Measurements from ENCODE around the gene SLC4A2. TPM values are rescaled to one million over a fixed set of nuclear protein-coding genes. Genes with fewer than 3 reads are reported as not detected.

The SLC4A2 gene
- total RNA-seq, 1 experiment from 2014 or later = 164 TPM

DNA sequence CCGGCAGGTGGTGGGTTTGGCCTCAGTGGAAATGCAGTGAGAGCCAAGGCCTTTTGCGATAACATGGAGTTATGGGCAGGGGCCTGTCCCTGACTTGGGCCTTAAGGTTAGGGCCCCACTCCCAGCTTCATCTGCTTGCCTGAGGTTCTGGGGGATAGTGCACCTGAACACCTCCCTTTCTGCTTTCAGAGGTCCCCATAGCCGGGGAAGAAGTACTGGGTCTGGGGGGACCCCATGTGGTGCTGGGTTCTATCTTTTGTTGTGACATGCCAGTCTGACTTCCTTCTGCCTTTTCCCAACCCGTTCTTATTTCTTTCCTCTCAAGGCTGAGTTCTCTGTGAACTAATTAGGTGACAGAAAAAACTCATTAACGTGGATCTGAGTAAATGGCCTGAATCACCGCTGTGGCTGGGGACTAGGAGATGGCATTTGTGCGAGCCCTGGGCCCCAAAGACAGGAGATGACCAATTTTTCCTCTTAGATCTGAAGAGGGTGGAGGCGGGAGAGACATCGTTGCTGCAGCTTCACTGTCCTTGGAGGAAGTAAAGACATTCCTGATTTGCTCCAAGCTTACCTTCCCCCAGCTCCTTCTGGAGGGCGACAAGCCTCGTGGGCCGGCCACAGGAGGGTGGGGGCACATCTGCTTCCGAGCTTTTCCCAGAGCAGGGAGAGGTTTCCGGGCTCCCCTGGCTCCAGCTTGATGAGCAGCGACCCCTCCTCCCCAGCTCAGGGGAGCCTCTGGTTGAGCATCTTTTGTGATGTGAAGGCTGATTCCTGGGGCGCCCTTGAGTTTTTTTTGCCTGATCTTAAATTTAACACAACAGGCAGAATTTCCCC, 28.8 kb downstream of the SLC4A2 start:
- ChIA-PET POLR2A (interaction anchor here (1.1 to 2.0 kb wide), 3 partner anchors 21 to 37 kb away, joined by 3 to 9 read pairs (median 5); no protein-coding TSS in a partner anchor), CTCF (interaction anchor here (1.0 to 10.4 kb wide), 9 partner anchors 10 to 158 kb away, joined by 3 to 118 read pairs (median 5); partner anchors contain the start of gene GBX1)
- Mint-ChIP-seq H3K9me3 (no peaks in the 10 kb centered on the region), H3K27ac (no peak overlapping the region), H3K27me3 (ENCODE audit: low read depth) (peaks cover 18% of the 10 kb centered on the region), H3K36me3 (peaks cover 7% of the 10 kb centered on the region), H3K4me1 (peaks cover 46% of the 10 kb centered on the region), H3K4me3 (peak overlapping the region; percentile 67)
- ATAC-seq (no peak), DNase-seq (ENCODE audit: low spot score) (no peak)
- TF ChIP-seq, protein P1, sequence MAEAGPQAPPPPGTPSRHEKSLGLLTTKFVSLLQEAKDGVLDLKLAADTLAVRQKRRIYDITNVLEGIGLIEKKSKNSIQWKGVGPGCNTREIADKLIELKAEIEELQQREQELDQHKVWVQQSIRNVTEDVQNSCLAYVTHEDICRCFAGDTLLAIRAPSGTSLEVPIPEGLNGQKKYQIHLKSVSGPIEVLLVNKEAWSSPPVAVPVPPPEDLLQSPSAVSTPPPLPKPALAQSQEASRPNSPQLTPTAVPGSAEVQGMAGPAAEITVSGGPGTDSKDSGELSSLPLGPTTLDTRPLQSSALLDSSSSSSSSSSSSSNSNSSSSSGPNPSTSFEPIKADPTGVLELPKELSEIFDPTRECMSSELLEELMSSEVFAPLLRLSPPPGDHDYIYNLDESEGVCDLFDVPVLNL (CRISPR knock-in tag; IDR thresholded peaks at IDR 0.05; ENCODE audit: borderline replicate concordance, low read depth) = no peak
- TF ChIP-seq, protein P2, sequence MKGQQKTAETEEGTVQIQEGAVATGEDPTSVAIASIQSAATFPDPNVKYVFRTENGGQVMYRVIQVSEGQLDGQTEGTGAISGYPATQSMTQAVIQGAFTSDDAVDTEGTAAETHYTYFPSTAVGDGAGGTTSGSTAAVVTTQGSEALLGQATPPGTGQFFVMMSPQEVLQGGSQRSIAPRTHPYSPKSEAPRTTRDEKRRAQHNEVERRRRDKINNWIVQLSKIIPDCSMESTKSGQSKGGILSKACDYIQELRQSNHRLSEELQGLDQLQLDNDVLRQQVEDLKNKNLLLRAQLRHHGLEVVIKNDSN (CRISPR knock-in tag; IDR thresholded peaks at IDR 0.05) = 0 out of 2 replicates have a peak, but pooled peaks have one; percentile 2

DNA sequence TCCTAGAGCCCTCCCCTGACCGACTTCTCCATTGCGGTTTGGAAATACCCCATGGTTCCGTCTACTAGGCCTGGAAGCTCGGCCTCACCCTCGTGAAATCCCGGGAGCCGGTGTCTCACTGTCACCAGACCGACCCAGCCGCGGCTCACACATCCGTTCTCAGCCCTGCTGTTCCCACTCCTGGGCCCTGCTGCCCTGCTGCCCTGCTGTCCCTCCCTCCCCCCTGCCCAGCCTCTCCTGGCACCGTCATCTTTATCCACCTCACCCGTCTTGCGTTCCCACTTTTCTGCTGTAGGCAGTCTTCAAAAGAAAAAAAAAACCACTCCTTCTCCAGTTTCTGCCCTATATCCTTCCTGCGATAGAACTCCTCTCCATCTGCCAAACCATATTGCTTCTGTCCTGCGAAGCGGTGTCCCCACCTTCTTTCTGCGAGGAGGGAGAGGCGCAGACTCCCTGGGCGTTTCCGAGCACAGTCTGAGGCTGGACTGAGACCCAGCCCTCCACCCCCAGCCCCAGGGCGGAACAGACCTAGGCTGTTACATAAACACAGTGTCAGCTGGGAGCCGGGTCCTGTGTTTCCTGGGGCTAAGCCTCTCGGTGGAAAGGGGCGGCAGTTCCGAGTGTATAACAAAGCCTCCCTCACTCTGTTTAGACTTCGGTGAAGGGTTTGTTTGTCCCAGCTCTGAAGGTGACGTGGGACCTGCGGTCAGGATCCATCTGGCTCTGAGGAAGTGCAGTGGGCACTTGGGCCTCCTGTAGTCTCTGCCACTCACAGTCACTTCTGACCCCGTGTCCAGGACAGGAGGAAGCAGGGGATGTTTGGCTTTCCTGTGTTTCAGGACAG, 29.7 kb downstream of the SLC4A2 start:
- ChIA-PET POLR2A (interaction anchor here (1.1 to 2.0 kb wide), 3 partner anchors 20 to 38 kb away, joined by 3 to 9 read pairs (median 5); no protein-coding TSS in a partner anchor), CTCF (interaction anchor here (1.0 to 10.4 kb wide), 6 partner anchors 15 to 79 kb away, joined by 3 to 118 read pairs (median 5); partner anchors contain the start of gene GBX1)
- peak overlapping the region; percentile 88 for H3K27ac Mint-ChIP-seq
- H3K36me3 Mint-ChIP-seq = peaks cover 10% of the 10 kb centered on the region
- no peaks in the 10 kb centered on the region for H3K9me3 Mint-ChIP-seq
- H3K4me3 Mint-ChIP-seq = peak overlapping the region; percentile 67
- peaks cover 18% of the 10 kb centered on the region for H3K27me3 Mint-ChIP-seq (ENCODE audit: low read depth)
- peaks cover 51% of the 10 kb centered on the region for H3K4me1 Mint-ChIP-seq
- DNase-seq (ENCODE audit: low spot score) (peak; percentile 37), ATAC-seq (peak; percentile 2; the same call in 1 of the 2 replicates)
- TF ChIP-seq ESRRA (CRISPR knock-in tag; IDR thresholded peaks at IDR 0.05; ENCODE audit: borderline replicate concordance) (no peak), ZNF317 (CRISPR knock-in tag; IDR thresholded peaks at IDR 0.05; ENCODE audit: borderline replicate concordance, low read depth) (no peak), ZNF396 (CRISPR knock-in tag; IDR thresholded peaks at IDR 0.05; ENCODE audit: borderline replicate concordance) (no peak), NFYB (CRISPR knock-in tag; conservative IDR thresholded peaks at IDR 0.05; ENCODE audit: low read depth) (no peak), CBFB (CRISPR knock-in tag; IDR thresholded peaks at IDR 0.05; ENCODE audit: low read depth) (no peak), SP1 (CRISPR knock-in tag; conservative IDR thresholded peaks at IDR 0.05) (no peak), NFATC4 (CRISPR knock-in tag; IDR thresholded peaks at IDR 0.05) (no peak)

DNA sequence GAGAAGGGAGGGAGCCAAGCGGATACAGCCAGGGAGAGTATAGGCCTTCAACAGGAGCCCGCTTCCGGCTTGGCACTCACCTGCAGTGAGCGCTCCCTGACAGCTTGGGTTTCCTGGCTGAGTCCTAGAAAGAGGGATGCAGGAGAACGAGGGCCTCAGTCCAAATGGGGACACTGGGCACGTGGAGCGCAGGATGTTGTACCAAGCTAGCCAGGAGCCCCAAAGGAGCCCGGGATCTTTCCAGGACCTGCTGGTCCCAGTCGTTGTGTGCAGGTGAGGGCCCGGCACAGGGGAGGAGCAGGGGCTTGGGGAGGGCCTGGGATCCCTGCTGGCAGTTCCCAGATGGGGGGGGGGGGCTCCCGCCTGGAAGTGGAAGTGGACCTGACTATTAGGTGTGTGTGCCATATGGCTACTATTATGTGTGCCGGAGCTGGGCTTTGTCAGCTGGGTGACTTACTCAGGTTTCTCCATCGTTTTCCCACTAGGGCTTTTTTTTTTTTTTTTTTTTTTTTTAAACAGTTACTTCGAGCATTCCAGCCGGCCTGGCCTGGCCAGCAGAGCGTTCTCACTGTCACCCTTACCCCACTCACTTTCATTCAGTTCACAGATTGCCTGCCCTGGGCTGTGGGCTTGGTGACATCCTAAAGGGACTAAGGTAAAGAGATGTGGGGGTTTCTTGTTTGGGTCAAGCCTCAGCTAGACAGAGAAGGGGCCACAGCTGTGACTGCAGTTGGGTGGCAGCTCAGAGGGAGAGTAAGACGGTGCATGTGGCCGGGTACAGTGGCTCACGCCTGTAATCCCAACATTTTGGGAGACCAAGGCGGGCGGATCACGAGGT, 30.7 kb downstream of the SLC4A2 start:
- peaks cover 15% of the 10 kb centered on the region for H3K27me3 Mint-ChIP-seq (ENCODE audit: low read depth)
- peaks cover 46% of the 10 kb centered on the region for H3K4me1 Mint-ChIP-seq
- ChIA-PET CTCF (interaction anchor here (0.6 to 10.4 kb wide), 7 partner anchors 9 to 127 kb away, joined by 3 to 118 read pairs (median 5); partner anchors contain the start of gene FASTK), POLR2A (interaction anchor here (0.6 to 1.5 kb wide), 2 partner anchors 13 to 19 kb away, joined by 3 to 4 read pairs; no protein-coding TSS in a partner anchor)
- DNase-seq (ENCODE audit: low spot score) (no peak), ATAC-seq (no peak)
- peaks cover 10% of the 10 kb centered on the region for H3K36me3 Mint-ChIP-seq
- peak overlapping the region; percentile 67 for H3K4me3 Mint-ChIP-seq
- peak overlapping the region; percentile 88 for H3K27ac Mint-ChIP-seq
- H3K9me3 Mint-ChIP-seq = no peaks in the 10 kb centered on the region
- TF ChIP-seq, protein P3, sequence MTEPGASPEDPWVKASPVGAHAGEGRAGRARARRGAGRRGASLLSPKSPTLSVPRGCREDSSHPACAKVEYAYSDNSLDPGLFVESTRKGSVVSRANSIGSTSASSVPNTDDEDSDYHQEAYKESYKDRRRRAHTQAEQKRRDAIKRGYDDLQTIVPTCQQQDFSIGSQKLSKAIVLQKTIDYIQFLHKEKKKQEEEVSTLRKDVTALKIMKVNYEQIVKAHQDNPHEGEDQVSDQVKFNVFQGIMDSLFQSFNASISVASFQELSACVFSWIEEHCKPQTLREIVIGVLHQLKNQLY (CRISPR knock-in tag; IDR thresholded peaks at IDR 0.05) = no peak
- TF ChIP-seq GRHL2 (CRISPR knock-in tag; IDR thresholded peaks at IDR 0.05; ENCODE audit: insufficient replicate concordance, severe bottlenecking) (no peak), ELF4 (CRISPR knock-in tag; IDR thresholded peaks at IDR 0.05; ENCODE audit: low read depth) (no peak)
- TF ChIP-seq, protein P2 (CRISPR knock-in tag; IDR thresholded peaks at IDR 0.05) = no peak
- TF ChIP-seq, protein P4, sequence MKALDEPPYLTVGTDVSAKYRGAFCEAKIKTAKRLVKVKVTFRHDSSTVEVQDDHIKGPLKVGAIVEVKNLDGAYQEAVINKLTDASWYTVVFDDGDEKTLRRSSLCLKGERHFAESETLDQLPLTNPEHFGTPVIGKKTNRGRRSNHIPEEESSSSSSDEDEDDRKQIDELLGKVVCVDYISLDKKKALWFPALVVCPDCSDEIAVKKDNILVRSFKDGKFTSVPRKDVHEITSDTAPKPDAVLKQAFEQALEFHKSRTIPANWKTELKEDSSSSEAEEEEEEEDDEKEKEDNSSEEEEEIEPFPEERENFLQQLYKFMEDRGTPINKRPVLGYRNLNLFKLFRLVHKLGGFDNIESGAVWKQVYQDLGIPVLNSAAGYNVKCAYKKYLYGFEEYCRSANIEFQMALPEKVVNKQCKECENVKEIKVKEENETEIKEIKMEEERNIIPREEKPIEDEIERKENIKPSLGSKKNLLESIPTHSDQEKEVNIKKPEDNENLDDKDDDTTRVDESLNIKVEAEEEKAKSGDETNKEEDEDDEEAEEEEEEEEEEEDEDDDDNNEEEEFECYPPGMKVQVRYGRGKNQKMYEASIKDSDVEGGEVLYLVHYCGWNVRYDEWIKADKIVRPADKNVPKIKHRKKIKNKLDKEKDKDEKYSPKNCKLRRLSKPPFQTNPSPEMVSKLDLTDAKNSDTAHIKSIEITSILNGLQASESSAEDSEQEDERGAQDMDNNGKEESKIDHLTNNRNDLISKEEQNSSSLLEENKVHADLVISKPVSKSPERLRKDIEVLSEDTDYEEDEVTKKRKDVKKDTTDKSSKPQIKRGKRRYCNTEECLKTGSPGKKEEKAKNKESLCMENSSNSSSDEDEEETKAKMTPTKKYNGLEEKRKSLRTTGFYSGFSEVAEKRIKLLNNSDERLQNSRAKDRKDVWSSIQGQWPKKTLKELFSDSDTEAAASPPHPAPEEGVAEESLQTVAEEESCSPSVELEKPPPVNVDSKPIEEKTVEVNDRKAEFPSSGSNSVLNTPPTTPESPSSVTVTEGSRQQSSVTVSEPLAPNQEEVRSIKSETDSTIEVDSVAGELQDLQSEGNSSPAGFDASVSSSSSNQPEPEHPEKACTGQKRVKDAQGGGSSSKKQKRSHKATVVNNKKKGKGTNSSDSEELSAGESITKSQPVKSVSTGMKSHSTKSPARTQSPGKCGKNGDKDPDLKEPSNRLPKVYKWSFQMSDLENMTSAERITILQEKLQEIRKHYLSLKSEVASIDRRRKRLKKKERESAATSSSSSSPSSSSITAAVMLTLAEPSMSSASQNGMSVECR (CRISPR knock-in tag; IDR thresholded peaks at IDR 0.05; ENCODE audit: borderline replicate concordance) = no peak
- TF ChIP-seq, protein P5, sequence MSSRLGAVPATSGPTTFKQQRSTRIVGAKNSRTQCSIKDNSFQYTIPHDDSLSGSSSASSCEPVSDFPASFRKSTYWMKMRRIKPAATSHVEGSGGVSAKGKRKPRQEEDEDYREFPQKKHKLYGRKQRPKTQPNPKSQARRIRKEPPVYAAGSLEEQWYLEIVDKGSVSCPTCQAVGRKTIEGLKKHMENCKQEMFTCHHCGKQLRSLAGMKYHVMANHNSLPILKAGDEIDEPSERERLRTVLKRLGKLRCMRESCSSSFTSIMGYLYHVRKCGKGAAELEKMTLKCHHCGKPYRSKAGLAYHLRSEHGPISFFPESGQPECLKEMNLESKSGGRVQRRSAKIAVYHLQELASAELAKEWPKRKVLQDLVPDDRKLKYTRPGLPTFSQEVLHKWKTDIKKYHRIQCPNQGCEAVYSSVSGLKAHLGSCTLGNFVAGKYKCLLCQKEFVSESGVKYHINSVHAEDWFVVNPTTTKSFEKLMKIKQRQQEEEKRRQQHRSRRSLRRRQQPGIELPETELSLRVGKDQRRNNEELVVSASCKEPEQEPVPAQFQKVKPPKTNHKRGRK (CRISPR knock-in tag; IDR thresholded peaks at IDR 0.05; ENCODE audit: borderline replicate concordance) = no peak
